PC-3 (cell line): ENCODE results near the gene GRB10. TPM values are rescaled to one million over a fixed set of nuclear protein-coding genes. Genes with fewer than 3 reads are reported as not detected.

ENCODE experiments used
- ATAC-seq: fragments of 200-7000 bp; cut with Tn5 transposase; 2 replicates; pipeline ENCODE4 v1.9.1; 2020; ENCODE audit warnings: mild to moderate bottlenecking, moderate library complexity
- BruUV-seq: library from RNA; stranded (reverse); fragments of 400-500 nt; replicated peaks from 2 replicates; lab custom pipeline; 2021; lab: Mats Ljungman, UMichigan
- CTCF ChIA-PET: fragments of 300-600 bp; sonication (Branson Sonifier 250); formaldehyde crosslinking; loops from one replicate; lab custom pipeline; 2022; ENCODE audit warnings: antibody characterized with exemption; lab: Charles Lee
- POLR2A ChIA-PET: fragments of 300-600 bp; sonication (Branson Sonifier 250); formaldehyde crosslinking; loops from one replicate; lab custom pipeline; 2022; ENCODE audit warnings: antibody characterized with exemption; ENCODE audit not compliant: unreplicated experiment; lab: Charles Lee
- DNase-seq: peaks from one replicate; pipeline ENCODE4 v3.0.0-alpha.2; 2015
- H2AFZ ChIP-seq: fragments of 300-600 bp; sonication (generic); 2 replicates; pipeline ENCODE4 v1.6.0; 2016; ENCODE audit warnings: antibody characterized with exemption, low read length
- H3F3A ChIP-seq: fragments of 300-600 bp; sonication (generic); one replicate; pipeline ENCODE4 v1.6.0; 2017; ENCODE audit warnings: antibody characterized with exemption, low read length, control low read depth, mild to moderate bottlenecking; ENCODE audit not compliant: unreplicated experiment
- H3K27ac ChIP-seq: fragments of 300-600 bp; sonication (generic); 2 replicates; pipeline ENCODE4 v1.5.1; 2016; ENCODE audit warnings: mild to moderate bottlenecking, low read length
- H3K27me3 ChIP-seq: fragments of 300-600 bp; sonication (generic); 2 replicates; pipeline ENCODE4 v1.6.1; 2016; ENCODE audit warnings: low read length, mixed read lengths
- H3K36me3 ChIP-seq: fragments of 300-600 bp; sonication (generic); 2 replicates; pipeline ENCODE4 v1.6.1; 2016; ENCODE audit warnings: low read depth, mixed run types, low read length, mixed read lengths
- H3K4me1 ChIP-seq: fragments of 300-600 bp; sonication (generic); 2 replicates; pipeline ENCODE4 v1.5.1; 2016; ENCODE audit warnings: low read length; ENCODE audit not compliant: insufficient read depth
- H3K4me2 ChIP-seq: fragments of 300-600 bp; sonication (generic); 2 replicates; pipeline ENCODE4 v1.6.0; 2016; ENCODE audit warnings: low read length
- H3K4me3 ChIP-seq: fragments of 300-600 bp; sonication (generic); 2 replicates; pipeline ENCODE4 v1.5.1; 2016; ENCODE audit warnings: mild to moderate bottlenecking, low read length, mixed read lengths
- H3K79me2 ChIP-seq: fragments of 300-600 bp; sonication (generic); 2 replicates; pipeline ENCODE4 v1.6.1; 2017; ENCODE audit warnings: low read length, mixed read lengths
- H3K9ac ChIP-seq: fragments of 300-600 bp; sonication (generic); 2 replicates; pipeline ENCODE4 v1.6.0; 2016; ENCODE audit warnings: mild to moderate bottlenecking, low read length
- H3K9me2 ChIP-seq: fragments of 300-600 bp; sonication (generic); replicated peaks from 2 replicates; pipeline ENCODE4 v1.6.1; 2016; ENCODE audit warnings: mixed run types, low read length, mixed read lengths
- H3K9me3 ChIP-seq: fragments of 300-600 bp; sonication (generic); 2 replicates; pipeline ENCODE4 v1.6.1; 2016; ENCODE audit warnings: low read length, mixed read lengths
- H4K20me1 ChIP-seq: fragments of 300-600 bp; sonication (generic); 2 replicates; pipeline ENCODE4 v1.6.1; 2016; ENCODE audit warnings: low read length, mixed read lengths
- CTCF ChIP-seq: fragments of 300-600 bp; sonication (generic); conservative IDR thresholded peaks from 2 replicates; pipeline ENCODE4 v1.5.1; 2017; ENCODE audit warnings: antibody characterized with exemption, low read depth, mild to moderate bottlenecking, low read length
- EZH2 ChIP-seq: fragments of 300-600 bp; sonication (generic); IDR thresholded peaks from one replicate; pipeline ENCODE4 v1.6.1; 2017; ENCODE audit warnings: antibody characterized with exemption, mild to moderate bottlenecking, low read length; ENCODE audit not compliant: unreplicated experiment
- EZH2phosphoT487 ChIP-seq: fragments of 300-600 bp; sonication (generic); IDR thresholded peaks from 2 replicates; pipeline ENCODE4 v1.6.1; 2018; ENCODE audit warnings: mild to moderate bottlenecking, antibody characterized with exemption, low read length, borderline replicate concordance
- intact Hi-C: fragments of 100-400 bp; cut with micrococcal nuclease; formaldehyde crosslinking; loops from 2 replicates; pipeline ENCODE4 v1.9.0; 2023
- total RNA-seq: library from RNA; depleted of rRNA; stranded (reverse); fragments of >200 nt; gene quantifications from 2 replicates; pipeline ENCODE4 v1.2.3, GENCODE V29; 2014

The GRB10 gene
- total RNA-seq, 1 experiment from 2014 or later = 61.3 TPM

DNA sequence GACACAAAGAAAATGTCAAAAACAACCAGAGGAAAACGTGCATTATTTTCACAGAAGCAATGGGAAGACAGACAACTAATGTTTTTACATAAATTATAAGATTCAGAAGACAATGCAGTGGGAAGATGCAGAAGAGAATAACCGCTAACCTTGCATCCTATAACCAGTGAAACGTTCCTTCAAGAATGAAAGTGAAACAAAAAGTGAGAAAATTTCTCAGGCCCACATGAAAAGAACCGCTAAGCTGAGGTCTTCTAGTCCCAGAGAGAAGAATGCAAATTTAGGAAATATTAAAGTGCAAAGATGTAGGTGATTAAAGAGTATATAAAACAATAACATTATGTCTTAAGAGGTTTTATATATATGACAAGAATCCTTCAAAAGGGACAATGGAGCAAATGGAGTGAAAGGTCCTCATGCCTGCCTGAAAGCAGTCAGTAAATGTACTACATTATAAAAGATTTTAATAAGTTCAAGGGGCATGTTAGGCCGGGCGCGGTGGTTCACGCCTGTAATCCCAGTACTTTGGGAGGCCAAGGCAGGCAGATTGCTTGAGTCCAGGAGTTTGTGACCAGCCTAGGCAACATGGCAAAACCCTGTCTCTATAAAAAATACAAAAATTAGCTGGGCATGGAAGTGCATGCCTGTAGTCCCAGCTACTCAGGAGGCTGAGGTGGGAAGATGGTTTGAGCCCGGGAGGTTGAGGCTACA is 174.3 kb downstream of the GRB10 start:
- BruUV-seq = no TSS peak
- intact Hi-C loops = no loop called here
- no peaks in the 10 kb centered on the region for H3K9me2 ChIP-seq
- H3K4me1 ChIP-seq = peaks cover 15% of the 10 kb centered on the region
- CTCF ChIA-PET = no interaction called here
- no peak for DNase-seq
- peaks cover 18% of the 10 kb centered on the region for H4K20me1 ChIP-seq
- H3K27me3 ChIP-seq = no peaks in the 10 kb centered on the region
- no peak overlapping the region for H3K4me2 ChIP-seq
- peaks cover 22% of the 10 kb centered on the region for H3K36me3 ChIP-seq
- H3K27ac ChIP-seq = no peak overlapping the region
- no peaks in the 10 kb centered on the region for H3F3A ChIP-seq
- H3K9me3 ChIP-seq = no peaks in the 10 kb centered on the region
- no peak overlapping the region for H3K4me3 ChIP-seq
- TF ChIP-seq CTCF (no peak), EZH2phosphoT487 (no peak), EZH2 (no peak)
- H2AFZ ChIP-seq = no peak overlapping the region
- no peak for ATAC-seq
- H3K9ac ChIP-seq = no peak overlapping the region
- no peaks in the 10 kb centered on the region for H3K79me2 ChIP-seq
- POLR2A ChIA-PET = interaction anchor here (0.6 kb wide), 1 partner anchor 1231 kb away, joined by 3 read pairs; no protein-coding TSS in a partner anchor

GRCh38 chr7:50607524-50608125 is 175.1 kb downstream of the GRB10 start:
- H3K79me2 ChIP-seq = no peaks in the 10 kb centered on the region
- no peaks in the 10 kb centered on the region for H3F3A ChIP-seq
- H3K27me3 ChIP-seq = no peaks in the 10 kb centered on the region
- TF ChIP-seq EZH2phosphoT487 (no peak), EZH2 (no peak), CTCF (no peak)
- no peak overlapping the region for H3K4me3 ChIP-seq
- no peak overlapping the region for H3K27ac ChIP-seq
- H3K4me2 ChIP-seq = no peak overlapping the region
- no peaks in the 10 kb centered on the region for H3K9me2 ChIP-seq
- no peak overlapping the region for H3K9ac ChIP-seq
- no TSS peak for BruUV-seq
- DNase-seq (no peak), ATAC-seq (no peak)
- H3K4me1 ChIP-seq = peaks cover 15% of the 10 kb centered on the region
- intact Hi-C loops = no loop called here
- no peaks in the 10 kb centered on the region for H3K9me3 ChIP-seq
- POLR2A ChIA-PET = interaction anchor here (0.6 kb wide), 1 partner anchor 1230 kb away, joined by 3 read pairs; no protein-coding TSS in a partner anchor
- peaks cover 21% of the 10 kb centered on the region for H3K36me3 ChIP-seq
- H4K20me1 ChIP-seq = peaks cover 18% of the 10 kb centered on the region
- no peak overlapping the region for H2AFZ ChIP-seq
- CTCF ChIA-PET = no interaction called here

DNA sequence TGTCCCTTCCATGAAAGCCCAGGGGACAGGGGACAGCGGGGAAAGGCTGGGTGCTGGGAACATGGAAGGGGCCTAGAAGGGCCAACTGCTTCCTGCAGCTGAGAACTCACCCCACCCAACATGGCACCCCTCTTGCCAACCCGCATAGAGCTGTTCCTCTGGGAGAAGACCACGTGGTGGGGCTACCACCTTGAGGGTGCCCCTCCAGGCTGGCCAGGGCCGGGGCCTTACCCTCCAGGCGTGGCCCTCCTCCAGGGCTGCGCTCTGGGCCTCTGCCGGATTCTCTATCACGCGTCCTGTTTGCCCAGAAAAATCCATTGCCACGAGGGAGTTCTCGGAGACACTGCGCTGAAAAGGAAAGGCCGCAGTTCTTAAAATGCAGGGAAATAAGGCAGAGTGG is 177.6 kb downstream of the GRB10 start:
- intact Hi-C loops = no loop called here
- CTCF ChIA-PET = no interaction called here

More for the DNA sequence above, 177.6 kb downstream of the GRB10 start:
- DNase-seq (no peak), ATAC-seq (no peak)
- H3K27ac ChIP-seq = no peak overlapping the region
- H3K36me3 ChIP-seq = peaks cover 7% of the 10 kb centered on the region
- H3K4me3 ChIP-seq = no peak overlapping the region
- TF ChIP-seq EZH2 = no peak
- TF ChIP-seq EZH2phosphoT487 = no peak
- TF ChIP-seq CTCF = no peak
- no peak overlapping the region for H3K9ac ChIP-seq
- H3K27me3 ChIP-seq = no peaks in the 10 kb centered on the region
- no TSS peak for BruUV-seq
- POLR2A ChIA-PET = no interaction called here
- H4K20me1 ChIP-seq = peaks cover 6% of the 10 kb centered on the region; the same call in 1 of the 2 replicates
- peaks cover under 1% of the 10 kb centered on the region; the same call in 1 of the 2 replicates for H3K4me1 ChIP-seq
- no peaks in the 10 kb centered on the region for H3K9me2 ChIP-seq
- H3F3A ChIP-seq = no peaks in the 10 kb centered on the region
- H2AFZ ChIP-seq = no peak overlapping the region
- H3K79me2 ChIP-seq = no peaks in the 10 kb centered on the region
- no peaks in the 10 kb centered on the region for H3K9me3 ChIP-seq
- no peak overlapping the region for H3K4me2 ChIP-seq
